ENCODE measurements around the gene DLK1.
A peak's percentile ranks its signal among the peaks of the same experiment; 100 is the strongest.

DLK1 gene

DNA sequence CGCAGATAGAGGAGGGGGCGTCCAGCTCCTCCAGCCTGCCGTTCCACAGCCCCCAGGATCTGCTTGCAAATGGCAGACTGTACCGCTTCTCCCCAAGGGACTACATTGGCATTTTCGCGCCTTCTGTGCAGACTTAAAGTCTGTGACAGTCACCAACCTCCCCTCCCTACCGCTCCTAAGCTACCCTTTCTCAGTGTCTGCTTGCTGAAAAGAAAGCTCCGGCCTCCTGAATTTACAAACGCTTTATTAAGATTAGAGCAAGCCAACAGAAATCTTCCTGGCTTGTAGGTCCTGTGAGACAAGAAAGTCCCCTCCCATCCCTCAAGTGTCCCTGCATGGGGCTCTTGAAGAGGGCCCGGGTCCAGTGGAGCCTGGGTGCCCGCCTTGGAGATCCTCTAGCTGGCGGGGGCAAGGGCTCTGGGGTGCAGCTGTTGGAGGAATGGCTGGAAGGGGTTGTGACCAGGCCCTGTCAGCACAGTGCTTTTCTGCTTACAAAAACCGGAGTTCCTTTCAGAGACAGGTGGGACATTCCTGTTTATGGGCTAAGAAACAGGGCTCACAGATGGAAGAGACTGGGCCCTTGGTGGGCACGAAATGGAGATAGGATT lies 2.8 kb upstream of the DLK1 start:
- H3K4me3 ChIP-seq: no peak overlapping the region
- no peak overlapping the region for H3K27ac ChIP-seq
- peaks cover 0 to 12% (median 5%) of the 10 kb centered on the region in 11 experiments; a peak in 9 of 22 replicates for H3K9me3 ChIP-seq (replicated peaks in 1 of 11)
- peaks cover 0 to 20% (median 10%) of the 10 kb centered on the region in 10 experiments; a peak in 17 of 20 replicates for H3K4me1 ChIP-seq
- no peaks in the 10 kb centered on the region for H3K36me3 ChIP-seq
- peaks cover 0 to 12% (median 0%) of the 10 kb centered on the region in 11 experiments; a peak in 3 of 22 replicates for H4K20me1 ChIP-seq
- TF ChIP-seq Cebpa-rat (IDR thresholded peaks at IDR 0.05): no peak
- H3K27me3 ChIP-seq: peaks cover 28 to 82% (median 44%) of the 10 kb centered on the region in 11 experiments
- peak overlapping the region in 1 of 11 experiments; percentile 7; a peak in 1 of 22 replicates for H3K4me2 ChIP-seq
- no peak overlapping the region for H3K9ac ChIP-seq

DNA sequence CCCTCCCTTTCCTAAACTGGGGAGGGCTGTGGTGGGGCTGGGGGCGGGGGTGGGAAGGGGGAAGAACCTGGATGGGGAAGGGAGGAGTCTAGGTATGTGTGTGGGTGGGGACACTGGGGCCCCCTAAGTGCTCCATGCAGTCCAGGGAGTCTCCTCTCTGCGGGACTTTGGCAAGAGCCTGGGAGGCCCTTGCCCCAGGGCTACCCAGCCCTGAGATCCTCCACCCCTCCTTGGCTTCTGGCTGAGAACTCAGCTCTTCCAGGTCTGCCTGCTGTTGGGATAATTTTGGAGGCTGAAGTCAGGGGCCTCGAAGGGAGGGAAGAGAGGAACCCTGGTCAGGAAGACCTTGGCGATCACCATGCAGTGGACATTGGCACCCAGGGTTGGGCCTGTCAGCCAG lies 2.2 kb upstream of the DLK1 start:
- TF ChIP-seq Cebpa-rat (IDR thresholded peaks at IDR 0.05): no peak

GRCh38 chr14:100725587-100726387 lies 905 bp upstream of the DLK1 start:
- H3K36me3 ChIP-seq: no peaks in the 10 kb centered on the region
- peaks cover 0 to 13% (median 0%) of the 10 kb centered on the region in 10 experiments; a peak in 4 of 20 replicates for H3K4me1 ChIP-seq
- H3K4me3 ChIP-seq: no peak overlapping the region
- H3K27me3 ChIP-seq: peaks cover 24 to 75% (median 48%) of the 10 kb centered on the region in 11 experiments
- no peak overlapping the region for H3K27ac ChIP-seq
- H4K20me1 ChIP-seq: peaks cover 0 to 12% (median 0%) of the 10 kb centered on the region in 11 experiments; a peak in 5 of 22 replicates
- no peak overlapping the region for H3K4me2 ChIP-seq
- H3K9ac ChIP-seq: no peak overlapping the region
- peaks cover 0 to 12% (median 5%) of the 10 kb centered on the region in 11 experiments; a peak in 9 of 22 replicates for H3K9me3 ChIP-seq (replicated peaks in 1 of 11)
- TF ChIP-seq Cebpa-rat (IDR thresholded peaks at IDR 0.05): no peak

More for the DNA sequence above, 2.2 kb upstream of the DLK1 start:
- Histone ChIP-seq H4K20me1 (peaks cover 0 to 12% (median 0%) of the 10 kb centered on the region in 11 experiments; a peak in 4 of 22 replicates), H3K9me3 (replicated peaks in 1 of 11) (peaks cover 0 to 12% (median 5%) of the 10 kb centered on the region in 11 experiments; a peak in 9 of 22 replicates), H3K4me1 (peaks cover 0 to 17% (median 4%) of the 10 kb centered on the region in 10 experiments; a peak in 9 of 20 replicates), H3K9ac (no peak overlapping the region), H3K27me3 (peaks cover 25 to 78% (median 47%) of the 10 kb centered on the region in 11 experiments), H3K4me2 (no peak overlapping the region), H3K27ac (no peak overlapping the region), H3K36me3 (no peaks in the 10 kb centered on the region), H3K4me3 (no peak overlapping the region)

DNA sequence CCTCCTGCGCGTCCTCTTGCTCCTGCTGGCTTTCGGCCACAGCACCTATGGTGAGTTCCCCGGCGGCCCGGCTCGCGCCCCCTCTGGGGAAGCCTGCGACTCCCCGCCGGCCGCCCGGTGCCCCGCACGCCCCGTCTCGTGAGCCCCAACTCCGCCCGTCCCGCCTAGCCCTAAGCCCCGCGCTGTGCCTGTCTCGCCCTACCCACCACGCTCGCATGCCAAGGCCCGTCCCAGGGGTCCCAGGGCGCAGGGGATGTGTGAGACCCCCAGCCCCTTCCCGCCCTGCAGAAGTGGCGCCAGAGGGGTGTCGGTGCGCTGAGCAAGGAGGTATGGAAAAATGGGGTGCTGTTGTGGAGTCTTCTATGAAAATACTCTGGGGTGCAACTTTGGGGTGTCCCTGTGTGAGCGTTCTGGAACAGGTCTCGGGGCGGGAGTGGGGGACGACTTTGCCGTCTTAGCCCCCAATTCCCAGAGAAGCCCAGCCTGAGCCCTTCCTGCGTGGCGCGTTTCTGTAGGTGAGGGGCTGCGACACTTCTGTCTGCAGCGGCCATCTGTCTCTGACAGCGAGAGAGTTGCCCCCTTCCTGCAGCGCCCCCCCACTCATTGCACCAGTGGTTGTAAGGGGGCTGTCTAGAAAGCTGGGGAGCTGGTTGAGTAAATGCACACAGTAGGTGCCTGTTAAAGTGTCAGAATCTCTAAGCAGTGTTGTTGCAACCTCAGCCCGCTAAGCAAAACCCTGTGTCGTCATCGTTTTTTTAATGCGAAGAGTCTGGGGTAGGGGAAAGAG lies 587 bp downstream of the DLK1 start:
- H3K27ac ChIP-seq: no peak overlapping the region
- no peak overlapping the region for H3K4me2 ChIP-seq
- H3K9me3 ChIP-seq (replicated peaks in 1 of 11): peaks cover 0 to 12% (median 5%) of the 10 kb centered on the region in 11 experiments; a peak in 9 of 22 replicates
- no peak overlapping the region for H3K4me3 ChIP-seq
- peaks cover 0 to 12% (median 0%) of the 10 kb centered on the region in 11 experiments; a peak in 6 of 22 replicates for H4K20me1 ChIP-seq
- H3K9ac ChIP-seq: no peak overlapping the region
- H3K27me3 ChIP-seq: peaks cover 24 to 63% (median 48%) of the 10 kb centered on the region in 11 experiments
- no peak for TF ChIP-seq Cebpa-rat (IDR thresholded peaks at IDR 0.05)
- H3K36me3 ChIP-seq: no peaks in the 10 kb centered on the region
- H3K4me1 ChIP-seq: peaks cover 0 to 13% (median 0%) of the 10 kb centered on the region in 10 experiments; a peak in 3 of 20 replicates

GRCh38 chr14:100727873-100728240 lies 1.2 kb downstream of the DLK1 start:
- H3K4me3 ChIP-seq: no peak overlapping the region
- H3K27me3 ChIP-seq: peaks cover 24 to 58% (median 43%) of the 10 kb centered on the region in 11 experiments
- H3K9me3 ChIP-seq (replicated peaks in 1 of 11): peaks cover 0 to 12% (median 5%) of the 10 kb centered on the region in 11 experiments; a peak in 9 of 22 replicates
- peaks cover 0 to 13% (median 0%) of the 10 kb centered on the region in 10 experiments; a peak in 3 of 20 replicates for H3K4me1 ChIP-seq
- peaks cover 0 to 12% (median 0%) of the 10 kb centered on the region in 11 experiments; a peak in 6 of 22 replicates for H4K20me1 ChIP-seq
- no peak overlapping the region for H3K27ac ChIP-seq
- H3K36me3 ChIP-seq: no peaks in the 10 kb centered on the region
- no peak overlapping the region for H3K9ac ChIP-seq
- H3K4me2 ChIP-seq: peak overlapping the region in 1 of 11 experiments; percentile 24; a peak in 3 of 22 replicates
- TF ChIP-seq Cebpa-rat (IDR thresholded peaks at IDR 0.05): no peak

GRCh38 chr14:100728962-100729361 lies 2.3 kb downstream of the DLK1 start:
- H3K27me3 ChIP-seq: peaks cover 24 to 53% (median 43%) of the 10 kb centered on the region in 11 experiments

DNA sequence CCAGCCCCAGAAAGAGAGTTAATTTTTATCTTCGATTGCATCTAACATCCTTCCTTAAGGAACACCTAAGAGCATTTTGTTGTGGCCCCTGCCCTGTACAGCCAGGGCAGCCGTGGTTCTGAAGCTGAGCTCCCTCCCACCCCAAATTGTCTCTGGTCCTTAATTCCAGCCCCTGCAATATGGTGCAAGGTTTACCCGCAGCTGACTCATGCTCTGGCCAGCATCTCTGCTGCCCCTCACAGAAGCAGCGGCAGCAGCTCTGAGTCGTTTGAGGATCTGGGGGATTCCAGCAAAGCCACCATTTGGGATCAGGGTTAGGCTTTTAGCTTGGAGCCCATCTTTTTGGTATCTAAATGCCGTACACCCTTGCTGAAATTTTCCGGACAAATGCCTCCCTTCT lies 3.3 kb downstream of the DLK1 start:
- H3K4me3 ChIP-seq: no peak overlapping the region
- H3K4me2 ChIP-seq: no peak overlapping the region
- H4K20me1 ChIP-seq: peaks cover 0 to 12% (median 0%) of the 10 kb centered on the region in 11 experiments; a peak in 6 of 22 replicates
- H3K9me3 ChIP-seq (replicated peaks in 1 of 11): peaks cover 0 to 12% (median 5%) of the 10 kb centered on the region in 11 experiments; a peak in 9 of 22 replicates
- TF ChIP-seq Cebpa-rat (IDR thresholded peaks at IDR 0.05): no peak
- H3K27me3 ChIP-seq: peaks cover 24 to 49% (median 40%) of the 10 kb centered on the region in 11 experiments
- no peak overlapping the region for H3K27ac ChIP-seq
- H3K4me1 ChIP-seq: peaks cover 0 to 13% (median 0%) of the 10 kb centered on the region in 10 experiments; a peak in 3 of 20 replicates
- H3K36me3 ChIP-seq: no peaks in the 10 kb centered on the region
- no peak overlapping the region for H3K9ac ChIP-seq

More at GRCh38 chr14:100728962-100729361, 2.3 kb downstream of the DLK1 start:
- H3K9ac ChIP-seq: no peak overlapping the region
- peaks cover 0 to 12% (median 5%) of the 10 kb centered on the region in 11 experiments; a peak in 9 of 22 replicates for H3K9me3 ChIP-seq (replicated peaks in 1 of 11)
- H4K20me1 ChIP-seq: peaks cover 0 to 12% (median 0%) of the 10 kb centered on the region in 11 experiments; a peak in 6 of 22 replicates
- TF ChIP-seq Cebpa-rat (IDR thresholded peaks at IDR 0.05): no peak
- peak overlapping the region in 3 of 11 experiments; percentile 11 to 12 (median 12); a peak in 2 of 22 replicates for H3K4me2 ChIP-seq
- no peaks in the 10 kb centered on the region for H3K36me3 ChIP-seq
- H3K4me3 ChIP-seq: no peak overlapping the region
- H3K4me1 ChIP-seq: peaks cover 0 to 13% (median 0%) of the 10 kb centered on the region in 10 experiments; a peak in 3 of 20 replicates
- H3K27ac ChIP-seq: no peak overlapping the region

DNA sequence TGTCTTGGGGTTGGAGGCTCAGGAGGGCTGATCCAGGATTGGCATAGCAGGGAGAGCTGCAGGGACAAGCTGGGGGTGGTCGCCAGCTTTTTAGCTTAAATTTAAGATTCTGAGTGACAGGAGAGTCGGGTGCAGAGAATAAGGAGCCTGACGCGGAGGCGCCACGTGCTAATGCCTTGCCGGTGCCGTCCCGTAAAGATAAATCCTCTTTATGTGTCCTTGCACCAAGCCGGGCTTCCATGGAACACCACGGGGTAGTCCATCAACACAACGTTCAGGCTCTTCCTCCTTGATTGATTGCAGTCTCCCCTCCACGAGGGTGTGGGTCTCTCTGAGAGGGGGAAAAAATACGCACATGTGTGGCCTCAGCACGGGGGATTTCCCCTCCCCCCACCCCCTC lies 3.9 kb downstream of the DLK1 start:
- TF ChIP-seq Cebpa-rat (IDR thresholded peaks at IDR 0.05): no peak
- no peak overlapping the region for H3K9ac ChIP-seq
- H4K20me1 ChIP-seq: peaks cover 0 to 12% (median 0%) of the 10 kb centered on the region in 11 experiments; a peak in 6 of 22 replicates
- H3K4me3 ChIP-seq: no peak overlapping the region
- H3K27ac ChIP-seq: no peak overlapping the region
- H3K27me3 ChIP-seq: peaks cover 24 to 43% (median 34%) of the 10 kb centered on the region in 11 experiments
- H3K4me2 ChIP-seq: no peak overlapping the region
- H3K4me1 ChIP-seq: peaks cover 0 to 13% (median 4%) of the 10 kb centered on the region in 10 experiments; a peak in 8 of 20 replicates
- H3K36me3 ChIP-seq: no peaks in the 10 kb centered on the region
- H3K9me3 ChIP-seq (replicated peaks in 1 of 11): peaks cover 0 to 10% (median 5%) of the 10 kb centered on the region in 11 experiments; a peak in 9 of 22 replicates
